Endothelial cell (in vitro differentiated cells): Measurements from ENCODE around the gene U2AF1L4. TPM values are rescaled to one million over a fixed set of nuclear protein-coding genes. Genes with fewer than 3 reads are reported as not detected.

Source experiments
- DNase-seq: peaks from one replicate; pipeline ENCODE4 v3.0.0; 2021; ENCODE audit warnings: low spot score
- H3K27ac Mint-ChIP-seq: one replicate; pipeline ENCODE4 v1.8.0; 2021; ENCODE audit warnings: mixed read lengths, inconsistent platforms; ENCODE audit not compliant: unreplicated experiment
- H3K27me3 Mint-ChIP-seq: one replicate; pipeline ENCODE4 v1.8.0; 2021; ENCODE audit warnings: mild to moderate bottlenecking, moderate library complexity, mixed read lengths, inconsistent platforms; ENCODE audit not compliant: unreplicated experiment
- H3K36me3 Mint-ChIP-seq: one replicate; pipeline ENCODE4 v1.8.0; 2021; ENCODE audit warnings: mild to moderate bottlenecking, low read depth, mixed read lengths, inconsistent platforms; ENCODE audit not compliant: unreplicated experiment
- H3K4me1 Mint-ChIP-seq: one replicate; pipeline ENCODE4 v1.8.0; 2021; ENCODE audit warnings: mild to moderate bottlenecking, mixed read lengths, inconsistent platforms; ENCODE audit not compliant: unreplicated experiment
- H3K4me3 Mint-ChIP-seq: one replicate; pipeline ENCODE4 v1.8.0; 2021; ENCODE audit warnings: mild to moderate bottlenecking, mixed read lengths, inconsistent platforms; ENCODE audit not compliant: unreplicated experiment
- H3K9me3 Mint-ChIP-seq: one replicate; pipeline ENCODE4 v1.8.0; 2021; ENCODE audit warnings: mixed read lengths, inconsistent platforms; ENCODE audit not compliant: unreplicated experiment
- total RNA-seq: library from RNA; stranded (reverse); fragmentation: NEBNext Ultra II Directional; extraction: Animal tissue kit (Norgen Biotek cat#: 25700); gene quantifications from one replicate; pipeline ENCODE4 v1.2.1, GENCODE V29; 2021; ENCODE audit not compliant: unreplicated experiment
- TF ChIP-seq, protein P1 (sequence below): fragments of 200-600 bp; sonication (generic); IDR thresholded peaks from one replicate; pipeline ENCODE4 v1.5.0; 2021; ENCODE audit warnings: antibody characterized with exemption; ENCODE audit not compliant: unreplicated experiment

The U2AF1L4 gene
- total RNA-seq, 1 donor from 2014 or later = 12.0 TPM

DNA sequence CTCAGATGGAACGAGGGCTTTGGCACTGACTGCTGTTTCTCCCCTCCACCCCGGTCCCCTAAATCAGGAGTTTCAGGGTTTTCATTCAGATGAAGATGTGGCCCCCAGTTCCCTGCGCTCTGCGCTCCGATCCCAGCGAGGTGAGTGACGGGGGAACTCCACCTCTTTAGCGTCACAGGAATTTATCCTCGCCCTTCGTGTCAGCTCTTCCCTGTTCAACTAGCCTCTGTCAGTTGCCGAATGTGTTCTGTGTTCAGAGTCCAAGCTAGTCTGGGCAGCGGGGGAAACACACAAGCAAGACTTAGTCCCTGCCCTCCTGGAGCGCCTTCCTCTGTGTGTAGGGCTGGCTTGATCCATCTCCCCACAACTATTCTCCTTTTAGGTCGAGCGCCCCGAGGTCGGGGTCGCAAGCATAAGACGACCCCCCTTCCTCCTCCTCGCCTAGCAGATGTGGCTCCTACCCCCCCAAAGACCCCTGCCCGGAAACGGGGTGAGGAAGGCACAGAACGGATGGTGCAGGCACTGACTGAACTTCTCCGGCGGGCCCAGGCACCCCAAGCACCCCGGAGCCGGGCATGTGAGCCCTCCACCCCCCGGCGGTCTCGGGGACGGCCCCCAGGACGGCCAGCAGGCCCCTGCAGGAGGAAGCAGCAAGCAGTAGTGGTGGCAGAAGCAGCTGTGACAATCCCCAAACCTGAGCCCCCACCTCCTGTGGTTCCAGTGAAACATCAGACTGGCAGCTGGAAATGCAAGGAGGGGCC lies 25.6 kb downstream of the U2AF1L4 start:
- peak overlapping the region; percentile 95 for H3K4me3 Mint-ChIP-seq
- peak overlapping the region; percentile 23 for H3K27ac Mint-ChIP-seq
- peaks cover 18% of the 10 kb centered on the region for H3K27me3 Mint-ChIP-seq
- H3K9me3 Mint-ChIP-seq = no peaks in the 10 kb centered on the region
- H3K36me3 Mint-ChIP-seq = peaks cover 20% of the 10 kb centered on the region
- TF ChIP-seq, protein P1, sequence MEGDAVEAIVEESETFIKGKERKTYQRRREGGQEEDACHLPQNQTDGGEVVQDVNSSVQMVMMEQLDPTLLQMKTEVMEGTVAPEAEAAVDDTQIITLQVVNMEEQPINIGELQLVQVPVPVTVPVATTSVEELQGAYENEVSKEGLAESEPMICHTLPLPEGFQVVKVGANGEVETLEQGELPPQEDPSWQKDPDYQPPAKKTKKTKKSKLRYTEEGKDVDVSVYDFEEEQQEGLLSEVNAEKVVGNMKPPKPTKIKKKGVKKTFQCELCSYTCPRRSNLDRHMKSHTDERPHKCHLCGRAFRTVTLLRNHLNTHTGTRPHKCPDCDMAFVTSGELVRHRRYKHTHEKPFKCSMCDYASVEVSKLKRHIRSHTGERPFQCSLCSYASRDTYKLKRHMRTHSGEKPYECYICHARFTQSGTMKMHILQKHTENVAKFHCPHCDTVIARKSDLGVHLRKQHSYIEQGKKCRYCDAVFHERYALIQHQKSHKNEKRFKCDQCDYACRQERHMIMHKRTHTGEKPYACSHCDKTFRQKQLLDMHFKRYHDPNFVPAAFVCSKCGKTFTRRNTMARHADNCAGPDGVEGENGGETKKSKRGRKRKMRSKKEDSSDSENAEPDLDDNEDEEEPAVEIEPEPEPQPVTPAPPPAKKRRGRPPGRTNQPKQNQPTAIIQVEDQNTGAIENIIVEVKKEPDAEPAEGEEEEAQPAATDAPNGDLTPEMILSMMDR = no peak
- H3K4me1 Mint-ChIP-seq = peaks cover 22% of the 10 kb centered on the region
- DNase-seq = no peak

DNA sequence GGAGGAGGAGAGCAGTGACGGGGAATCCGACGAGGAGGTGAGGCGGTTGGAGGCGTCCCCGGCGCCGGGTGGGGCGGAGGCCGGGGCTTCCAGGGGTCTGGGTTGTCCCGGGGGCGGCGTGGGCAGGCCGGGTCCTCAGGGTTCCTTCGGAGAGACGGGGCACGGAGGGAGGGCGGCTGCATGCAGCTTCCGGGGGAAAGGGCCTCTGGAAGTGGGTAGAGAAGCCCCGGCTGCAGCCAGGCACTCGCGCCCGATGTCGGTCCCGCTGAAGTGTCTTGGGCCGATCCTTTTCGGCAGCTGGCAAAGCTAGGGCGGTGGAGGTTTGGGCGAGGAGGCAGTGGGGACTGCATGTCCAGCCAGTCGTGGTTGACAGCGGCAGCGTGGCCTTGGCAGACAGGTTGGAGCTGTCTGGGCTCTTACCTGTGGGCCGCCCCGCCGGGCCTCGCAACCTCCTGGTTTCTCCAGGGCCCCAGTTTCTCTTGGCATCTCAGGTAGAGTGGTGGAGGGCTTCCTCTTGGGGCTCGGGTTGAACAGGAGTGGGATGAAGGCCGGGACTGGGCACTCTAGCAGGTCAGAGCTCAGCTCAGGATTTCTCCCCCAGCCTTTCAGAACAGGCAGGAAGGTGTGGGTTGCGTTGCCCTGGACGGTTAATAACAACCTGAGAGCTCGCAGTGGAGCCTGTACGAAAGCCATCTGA lies 26.7 kb downstream of the U2AF1L4 start:
- H3K9me3 Mint-ChIP-seq = no peaks in the 10 kb centered on the region
- H3K36me3 Mint-ChIP-seq = peaks cover 9% of the 10 kb centered on the region
- H3K27ac Mint-ChIP-seq = peak overlapping the region; percentile 78

DNA sequence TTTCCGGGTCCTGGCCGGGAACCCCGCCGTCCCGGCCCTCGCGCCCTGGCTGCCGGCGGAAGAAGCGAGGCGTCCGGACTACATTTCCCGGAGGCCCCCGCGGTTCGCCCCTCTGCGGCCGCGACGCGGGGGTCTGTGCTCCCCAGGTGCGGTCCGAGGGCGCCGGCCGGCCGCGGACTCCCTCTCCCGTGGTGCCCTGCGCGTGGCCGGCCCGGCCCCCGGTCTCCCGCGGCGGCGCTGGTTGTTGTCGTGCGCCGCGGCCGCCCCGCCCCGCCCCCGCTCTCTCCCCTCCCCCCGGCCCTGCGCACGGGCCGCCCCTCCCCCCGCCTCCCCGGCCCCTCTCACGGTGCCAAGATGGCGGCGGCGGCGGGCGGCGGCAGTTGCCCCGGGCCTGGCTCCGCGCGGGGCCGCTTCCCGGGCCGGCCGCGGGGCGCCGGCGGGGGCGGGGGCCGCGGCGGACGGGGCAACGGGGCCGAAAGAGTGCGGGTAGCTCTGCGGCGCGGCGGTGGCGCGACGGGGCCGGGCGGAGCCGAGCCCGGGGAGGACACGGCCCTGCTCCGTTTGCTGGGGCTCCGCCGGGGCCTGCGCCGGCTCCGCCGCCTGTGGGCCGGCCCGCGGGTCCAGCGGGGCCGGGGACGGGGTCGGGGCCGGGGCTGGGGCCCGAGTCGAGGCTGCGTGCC lies 27.4 kb downstream of the U2AF1L4 start, which contains the start of gene KMT2B:
Gene KMT2B, plus strand, starts transcription at position 339 of the 680 bp plus-strand sequence. Its CDS starts 16 bp downstream, at position 355.
- Mint-ChIP-seq H3K27ac (peak within 1 kb of the TSS; percentile 82), H3K9me3 (no peaks in the 10 kb centered on the region), H3K36me3 (peaks cover 4% of the 10 kb centered on the region), H3K27me3 (peaks cover 15% of the 10 kb centered on the region), H3K4me1 (peaks cover 22% of the 10 kb centered on the region), H3K4me3 (peak within 1 kb of the TSS; percentile 96)
- TF ChIP-seq, protein P1 = no peak
- DNase-seq = no peak

More for the DNA sequence above, 26.7 kb downstream of the U2AF1L4 start:
- TF ChIP-seq, protein P1 = no peak
- peak overlapping the region; percentile 95 for H3K4me3 Mint-ChIP-seq
- H3K4me1 Mint-ChIP-seq = peaks cover 22% of the 10 kb centered on the region
- DNase-seq = peak; percentile 45
- peaks cover 15% of the 10 kb centered on the region for H3K27me3 Mint-ChIP-seq

DNA sequence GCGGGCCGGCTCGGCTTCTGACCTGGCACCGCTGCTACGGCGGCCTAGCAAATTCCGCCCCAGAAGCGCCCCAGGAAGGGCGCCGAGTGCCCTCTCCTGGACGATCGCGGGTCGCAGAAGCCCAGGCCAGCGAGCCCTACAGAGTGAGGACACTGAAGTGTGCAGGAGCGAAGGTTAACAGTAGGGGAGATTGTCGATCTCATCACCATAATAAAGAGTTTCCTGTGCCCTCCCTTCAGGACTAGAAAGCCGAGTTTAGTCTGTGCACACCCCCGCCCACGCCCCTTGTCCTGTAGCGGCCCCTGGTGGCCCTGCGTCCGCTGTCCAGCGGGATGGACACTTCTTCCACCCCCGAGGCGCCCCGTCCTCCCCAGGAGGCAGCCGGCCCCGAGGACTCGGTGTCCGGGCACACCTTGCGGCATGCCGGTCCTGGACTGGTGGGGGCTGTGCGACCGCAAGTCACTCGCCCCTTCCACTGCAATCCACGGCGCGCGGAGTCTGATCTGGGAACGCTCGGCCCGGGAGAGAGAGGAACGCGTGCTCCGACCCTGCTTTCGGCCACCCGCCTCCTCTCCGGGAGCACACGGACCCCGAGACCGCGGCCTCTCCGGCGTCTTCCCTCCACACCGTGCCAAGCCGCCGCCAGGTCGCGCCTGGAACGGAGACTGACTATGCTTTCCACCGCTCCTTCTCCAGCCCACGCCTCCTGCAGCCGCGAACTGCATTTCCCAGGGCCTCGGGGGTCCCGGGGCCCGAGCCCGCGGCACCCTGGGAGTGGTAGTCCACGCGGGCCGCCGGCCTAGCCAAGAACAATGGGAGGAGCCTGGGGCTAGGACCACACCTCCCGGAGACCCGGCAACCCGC lies 28.2 kb downstream of the U2AF1L4 start:
- TF ChIP-seq, protein P1 = peak; percentile 76
- Mint-ChIP-seq H3K27ac (peak overlapping the region; percentile 82), H3K4me3 (peak overlapping the region; percentile 96)

More for the DNA sequence above, 28.2 kb downstream of the U2AF1L4 start:
- Mint-ChIP-seq H3K4me1 (peaks cover 22% of the 10 kb centered on the region), H3K27me3 (peaks cover 15% of the 10 kb centered on the region), H3K9me3 (no peaks in the 10 kb centered on the region), H3K36me3 (peaks cover 4% of the 10 kb centered on the region)
- peak; percentile 92 for DNase-seq
